GF-D8 (cell line): Measurements from ENCODE around the gene NOTCH4.
"Not testable (repeated sequence)": the region's sequence is repeated elsewhere in the genome, so short reads cannot be mapped to it uniquely, and the experiment has no call there.

Experiments used
- DNase-seq: peaks from one replicate; lab custom pipeline; 2025; lab: John Stamatoyannopoulos, UW

The NOTCH4 gene

GRCh38 chr6:32194388-32194787 lies 29.5 kb downstream of the NOTCH4 start:
- no peak for DNase-seq

- DNase-seq: not testable (repeated sequence)
Observed at GRCh38 chr6:32193096-32193495, 30.8 kb downstream of the NOTCH4 start.

- DNase-seq: peak; percentile 62
Observed at GRCh38 chr6:32192608-32193039, 31.2 kb downstream of the NOTCH4 start, which contains the start of gene GPSM3. Gene GPSM3, minus strand, starts transcription at chr6:32192643. Its CDS starts 130 bp downstream, at chr6:32192513.

- DNase-seq: no peak
Observed at GRCh38 chr6:32191696-32192607, 31.9 kb downstream of the NOTCH4 start.

GRCh38 chr6:32190911-32191677 lies 32.8 kb downstream of the NOTCH4 start:
- no peak for DNase-seq

GRCh38 chr6:32190054-32190851 lies 33.6 kb downstream of the NOTCH4 start, which contains the start of gene PBX2:
Gene PBX2, minus strand, starts transcription at chr6:32190202. Its CDS starts 287 bp downstream, at chr6:32189915.
- DNase-seq: peak; percentile 87

GRCh38 chr6:32189742-32190053 lies 34.2 kb downstream of the NOTCH4 start:
- no peak for DNase-seq

GRCh38 chr6:32189069-32189741 lies 34.7 kb downstream of the NOTCH4 start:
- no peak for DNase-seq

- DNase-seq: no peak
Observed at GRCh38 chr6:32188381-32189068, 35.3 kb downstream of the NOTCH4 start.

GRCh38 chr6:32187725-32188380 lies 36.0 kb downstream of the NOTCH4 start:
- not testable (repeated sequence) for DNase-seq

- DNase-seq: no peak
Observed at GRCh38 chr6:32187009-32187709, 36.7 kb downstream of the NOTCH4 start.

- not testable (repeated sequence) for DNase-seq
Observed at GRCh38 chr6:32186151-32186840, 37.6 kb downstream of the NOTCH4 start.

- DNase-seq: not testable (repeated sequence)
Observed at GRCh38 chr6:32185681-32186131, 38.2 kb downstream of the NOTCH4 start.

GRCh38 chr6:32184084-32184640 lies 39.7 kb downstream of the NOTCH4 start, which contains the start of gene AGER:
Gene AGER, minus strand, starts transcription at chr6:32184253. Its CDS starts 31 bp downstream, at chr6:32184222.
- DNase-seq: no peak

GRCh38 chr6:32183483-32184083 lies 40.3 kb downstream of the NOTCH4 start:
- no peak for DNase-seq

- no peak for DNase-seq
Observed at GRCh38 chr6:32183030-32183429, 40.8 kb downstream of the NOTCH4 start.

GRCh38 chr6:32182555-32182981 lies 41.3 kb downstream of the NOTCH4 start:
- no peak for DNase-seq
